Activated CD4-positive, CD25-positive, alpha-beta regulatory T cell treated with anti-CD3 and anti-CD28 coated beads, Interleukin-2, amount 50 U/mL, for 16 hours (primary cell): ENCODE results near the gene ATXN7L1.

ENCODE experiments used
- DNase-seq: peaks from one replicate; pipeline ENCODE4 v3.0.0-alpha.2; 2020; ENCODE audit warnings: low read depth, low spot score

ATXN7L1 gene

GRCh38 chr7:105829681-105830322, 46.6 kb downstream of the ATXN7L1 start:
- no peak for DNase-seq

- DNase-seq: no peak
These were observed 48.3 kb downstream of the ATXN7L1 start for GRCh38 chr7:105828141-105828540.

DNA sequence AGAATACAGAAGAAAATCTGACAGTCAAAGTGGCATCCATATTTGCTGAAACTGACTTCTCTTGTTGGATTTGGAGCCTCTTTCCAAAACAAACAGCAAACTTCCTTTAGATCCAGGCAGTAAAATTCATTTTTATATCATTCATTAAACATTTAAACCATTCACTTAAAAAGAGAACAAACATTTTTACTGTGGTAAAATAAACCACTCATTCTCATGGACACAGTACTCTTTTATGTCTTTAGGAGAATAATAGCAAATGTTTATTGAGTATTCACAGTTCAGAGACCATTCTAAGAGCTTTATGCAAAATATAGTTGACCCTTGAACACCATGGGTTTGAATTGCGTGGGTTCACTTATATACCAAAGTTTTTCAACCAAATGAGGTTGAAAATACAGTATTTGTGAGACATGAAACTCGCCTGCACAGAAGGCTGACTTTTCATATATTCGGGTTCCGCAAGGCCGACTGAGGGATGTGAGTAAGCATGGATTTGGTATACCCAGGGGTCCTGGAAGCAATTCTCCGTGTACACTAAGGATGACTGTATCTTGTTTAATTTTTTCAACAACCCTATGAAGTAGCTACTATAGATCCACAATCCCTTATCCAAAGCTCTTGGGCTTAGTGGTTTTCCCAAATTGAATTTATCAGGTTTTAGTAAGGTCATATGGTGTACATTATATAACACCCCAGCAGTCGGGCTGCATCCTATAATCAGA, 49.1 kb downstream of the ATXN7L1 start:
- DNase-seq: no peak

GRCh38 chr7:105826143-105826542, 50.3 kb downstream of the ATXN7L1 start:
- DNase-seq: no peak

GRCh38 chr7:105825371-105825770, 51.0 kb downstream of the ATXN7L1 start:
- DNase-seq: no peak

- no peak for DNase-seq
These were observed 53.6 kb downstream of the ATXN7L1 start for GRCh38 chr7:105822806-105823205.

- no peak for DNase-seq
These were observed 54.9 kb downstream of the ATXN7L1 start for GRCh38 chr7:105821527-105821926.

DNA sequence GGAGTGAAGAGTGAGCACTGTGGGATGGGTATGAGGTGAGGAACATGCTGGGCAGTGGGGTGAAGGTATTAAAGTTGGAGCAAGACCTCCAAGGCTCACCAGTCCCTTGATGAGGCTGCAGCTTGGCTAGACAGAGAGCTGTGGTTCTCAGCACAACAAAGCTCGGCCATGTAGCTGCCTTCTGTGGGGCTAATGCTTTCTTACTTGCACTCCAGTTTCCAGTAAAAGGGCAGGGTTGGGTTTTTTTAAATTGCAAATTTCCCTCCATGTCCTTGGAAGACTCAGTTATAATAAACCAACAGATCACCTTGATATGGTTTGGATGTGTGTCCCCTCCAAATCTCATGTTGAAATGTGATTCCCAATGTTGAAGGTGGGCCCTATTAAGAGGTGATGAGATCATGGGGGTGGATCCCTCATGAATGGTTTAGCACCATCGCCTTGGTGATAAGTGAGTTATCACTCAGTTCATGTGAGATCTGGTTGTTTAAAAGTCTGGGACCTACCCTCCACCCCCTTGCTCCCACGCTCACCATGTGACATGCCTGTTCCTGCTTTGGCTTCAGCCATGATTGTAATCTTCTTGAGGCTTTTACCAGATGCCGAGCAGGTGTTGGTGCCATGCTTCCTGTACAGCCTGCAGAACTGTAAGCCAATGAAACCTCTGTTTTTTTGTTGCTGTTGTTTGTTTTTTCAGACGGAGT, 55.9 kb downstream of the ATXN7L1 start:
- DNase-seq: no peak

DNA sequence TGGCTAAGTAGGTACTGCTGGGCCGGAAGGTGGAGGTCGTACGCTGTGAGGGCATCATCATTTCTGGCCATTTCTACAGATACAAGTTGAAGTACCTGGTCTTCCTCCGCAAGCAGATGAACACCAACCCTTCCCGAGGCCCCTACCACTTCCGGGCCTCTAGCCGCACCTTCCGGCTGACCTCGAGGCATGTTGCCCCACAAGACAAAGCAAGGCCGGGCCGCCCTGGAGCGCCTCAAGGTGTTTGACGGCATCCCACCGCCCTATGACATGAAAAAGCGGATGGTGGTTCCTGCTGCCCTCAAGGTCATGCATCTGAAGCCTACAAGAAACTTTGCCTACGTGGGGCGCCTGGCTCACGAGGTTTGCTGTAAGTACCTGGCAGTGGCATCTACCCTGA, 56.8 kb downstream of the ATXN7L1 start:
- no peak for DNase-seq

DNA sequence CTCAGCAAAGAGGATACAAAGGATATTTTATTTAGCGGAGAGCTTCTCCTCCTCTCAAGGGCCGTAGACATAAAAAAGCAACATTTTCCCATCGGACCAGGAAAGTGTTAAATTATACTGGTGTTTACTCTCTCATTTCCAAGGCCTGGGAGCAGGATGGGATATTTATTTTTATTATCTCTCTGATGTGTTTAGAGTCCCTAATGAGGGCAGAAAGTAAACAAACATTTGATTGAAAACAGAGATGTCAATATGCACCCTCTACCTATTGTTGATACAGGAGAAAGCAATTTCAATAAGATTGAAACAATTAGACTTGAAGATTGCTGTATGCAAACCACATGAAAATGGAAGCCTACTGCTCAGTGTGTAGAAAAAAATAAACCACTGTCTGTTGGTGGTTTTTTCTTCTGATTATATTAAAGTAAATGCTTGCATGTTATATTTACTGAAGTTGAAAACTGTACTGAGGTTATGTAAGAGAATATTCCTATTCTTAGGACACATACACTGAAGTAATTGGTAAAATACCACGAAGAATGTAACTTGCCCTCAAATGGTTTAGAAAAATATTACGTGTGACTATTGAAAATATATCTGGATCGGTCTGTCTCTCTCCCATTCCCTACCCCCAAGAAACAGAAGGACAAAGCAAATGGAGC, 59.3 kb downstream of the ATXN7L1 start:
- DNase-seq: no peak

- DNase-seq: no peak
These were observed 60.0 kb downstream of the ATXN7L1 start for GRCh38 chr7:105816266-105816843.

- no peak for DNase-seq
These were observed 60.8 kb downstream of the ATXN7L1 start for GRCh38 chr7:105815576-105815975.

GRCh38 chr7:105814481-105814880, 61.9 kb downstream of the ATXN7L1 start:
- no peak for DNase-seq

- DNase-seq: no peak
These were observed 65.1 kb downstream of the ATXN7L1 start for GRCh38 chr7:105811189-105811847.

DNA sequence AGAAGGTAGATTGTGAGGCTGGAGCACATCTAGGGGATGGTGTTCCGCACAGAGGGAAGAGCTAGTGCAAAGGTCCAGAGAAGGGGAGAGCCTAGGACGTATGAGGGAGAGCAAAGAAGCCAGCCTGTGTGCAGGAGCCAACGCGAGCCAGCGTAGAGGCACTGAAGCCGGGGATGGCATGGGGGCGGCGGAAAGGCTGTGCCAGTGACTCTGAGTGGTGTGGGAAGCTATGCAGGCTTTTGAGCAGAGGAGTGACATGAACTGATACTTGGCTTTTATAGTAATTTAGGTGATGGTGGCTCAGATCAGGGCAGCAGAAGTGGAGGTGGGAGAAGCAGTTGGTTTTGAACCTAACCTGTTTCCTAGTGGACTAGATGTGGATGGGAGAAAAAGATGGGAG, 65.8 kb downstream of the ATXN7L1 start:
- DNase-seq: no peak

- peak; percentile 73 for DNase-seq
These were observed 67.5 kb downstream of the ATXN7L1 start for GRCh38 chr7:105808703-105809590.

DNA sequence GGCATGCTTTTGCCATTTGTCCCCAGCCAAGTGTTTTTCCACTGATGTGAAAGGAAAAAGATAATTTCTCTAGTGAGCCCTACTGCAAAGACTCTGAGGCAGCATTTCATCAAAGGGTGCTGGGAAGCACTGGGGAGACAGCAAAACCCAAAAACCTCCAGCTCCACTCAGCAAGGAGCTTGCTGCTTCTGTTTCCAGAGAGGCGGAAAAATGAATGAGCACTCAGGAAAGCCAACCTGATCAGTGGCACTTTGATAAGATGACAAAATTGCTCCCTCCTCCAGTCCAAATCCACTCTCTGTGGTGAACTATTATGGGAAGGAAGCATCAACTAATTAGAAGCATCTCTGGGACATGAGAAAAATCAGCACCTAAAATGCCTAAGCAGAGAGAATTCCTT, 68.2 kb downstream of the ATXN7L1 start:
- no peak for DNase-seq

DNA sequence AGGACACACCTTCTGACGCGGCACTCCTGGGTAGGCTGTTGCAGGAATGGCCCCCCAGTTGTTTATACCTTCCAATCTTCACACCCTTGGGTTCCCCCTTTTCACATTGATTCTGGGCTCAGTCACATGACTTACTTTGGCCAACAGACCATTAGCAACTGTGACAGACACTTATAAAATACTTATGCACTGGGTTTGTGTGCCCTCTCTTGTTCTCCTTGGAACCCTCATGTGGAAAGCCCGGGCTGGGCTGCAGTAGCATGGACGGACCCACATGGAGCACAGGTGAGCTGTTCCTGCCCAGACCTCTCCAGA, 69.0 kb downstream of the ATXN7L1 start:
- DNase-seq: no peak

- DNase-seq: peak; percentile 29
These were observed 69.6 kb downstream of the ATXN7L1 start for GRCh38 chr7:105806592-105807447.
